Kidney epithelial cell (primary cell): Measurements from ENCODE around the gene MICAL3. TPM values are rescaled to one million over a fixed set of nuclear protein-coding genes. Genes with fewer than 3 reads are reported as not detected.
A peak's percentile ranks its signal among the peaks of the same experiment; 100 is the strongest.

Experiments
- DNase-seq: peaks from one replicate; pipeline ENCODE4 v3.0.0-alpha.2; 2010; ENCODE audit warnings: low read depth
- H3K27me3 ChIP-seq: 2 replicates; pipeline ENCODE4 v1.6.0; 2011; ENCODE audit warnings: low read length; ENCODE audit not compliant: control insufficient read depth, insufficient read depth
- H3K36me3 ChIP-seq: 2 replicates; pipeline ENCODE4 v1.5.1; 2011; ENCODE audit warnings: low read length; ENCODE audit not compliant: control insufficient read depth, insufficient read depth
- H3K4me3 ChIP-seq: 2 replicates; pipeline ENCODE4 v1.5.1; 2011; ENCODE audit warnings: low read depth, mild to moderate bottlenecking, control low read depth, low read length
- total RNA-seq: library from RNA; depleted of rRNA; stranded (reverse); fragments of >200 nt; gene quantifications from 2 replicates; pipeline ENCODE4 v1.2.3, GENCODE V29; 2015
- TF ChIP-seq, protein P1 (sequence below): IDR thresholded peaks from 2 replicates; pipeline ENCODE4 v1.5.1; 2011; ENCODE audit warnings: mild to moderate bottlenecking, moderate library complexity, low read length, control low read depth, inconsistent platforms; ENCODE audit not compliant: insufficient read depth, poor library complexity, severe bottlenecking

Gene MICAL3
- total RNA-seq, 1 donor from 2014 or later = 38.9 TPM

DNA sequence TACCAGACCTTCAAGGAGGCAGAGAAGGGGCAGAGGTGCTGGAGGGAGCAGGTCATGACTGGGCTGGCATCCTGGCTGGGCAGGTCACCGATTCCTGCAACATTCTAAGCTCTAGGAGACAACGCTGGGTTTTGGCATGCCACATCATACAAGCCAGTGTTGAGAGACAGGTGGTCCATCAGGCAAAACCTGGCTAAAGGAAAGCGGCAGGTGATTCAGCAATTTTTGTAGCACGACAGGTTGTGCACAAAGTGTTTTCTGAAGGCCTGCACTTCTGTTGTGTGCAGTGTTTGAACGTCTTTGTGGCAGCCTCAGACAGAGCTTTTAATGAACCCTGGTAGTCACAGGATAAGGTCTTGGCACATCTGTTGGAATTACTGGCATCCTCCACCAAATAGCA is 180.2 kb downstream of the MICAL3 start:
- DNase-seq = no peak
- TF ChIP-seq, protein P1, sequence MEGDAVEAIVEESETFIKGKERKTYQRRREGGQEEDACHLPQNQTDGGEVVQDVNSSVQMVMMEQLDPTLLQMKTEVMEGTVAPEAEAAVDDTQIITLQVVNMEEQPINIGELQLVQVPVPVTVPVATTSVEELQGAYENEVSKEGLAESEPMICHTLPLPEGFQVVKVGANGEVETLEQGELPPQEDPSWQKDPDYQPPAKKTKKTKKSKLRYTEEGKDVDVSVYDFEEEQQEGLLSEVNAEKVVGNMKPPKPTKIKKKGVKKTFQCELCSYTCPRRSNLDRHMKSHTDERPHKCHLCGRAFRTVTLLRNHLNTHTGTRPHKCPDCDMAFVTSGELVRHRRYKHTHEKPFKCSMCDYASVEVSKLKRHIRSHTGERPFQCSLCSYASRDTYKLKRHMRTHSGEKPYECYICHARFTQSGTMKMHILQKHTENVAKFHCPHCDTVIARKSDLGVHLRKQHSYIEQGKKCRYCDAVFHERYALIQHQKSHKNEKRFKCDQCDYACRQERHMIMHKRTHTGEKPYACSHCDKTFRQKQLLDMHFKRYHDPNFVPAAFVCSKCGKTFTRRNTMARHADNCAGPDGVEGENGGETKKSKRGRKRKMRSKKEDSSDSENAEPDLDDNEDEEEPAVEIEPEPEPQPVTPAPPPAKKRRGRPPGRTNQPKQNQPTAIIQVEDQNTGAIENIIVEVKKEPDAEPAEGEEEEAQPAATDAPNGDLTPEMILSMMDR = no peak
- Histone ChIP-seq H3K36me3 (peaks cover 2% of the 10 kb centered on the region), H3K4me3 (no peak overlapping the region), H3K27me3 (no peaks in the 10 kb centered on the region)

DNA sequence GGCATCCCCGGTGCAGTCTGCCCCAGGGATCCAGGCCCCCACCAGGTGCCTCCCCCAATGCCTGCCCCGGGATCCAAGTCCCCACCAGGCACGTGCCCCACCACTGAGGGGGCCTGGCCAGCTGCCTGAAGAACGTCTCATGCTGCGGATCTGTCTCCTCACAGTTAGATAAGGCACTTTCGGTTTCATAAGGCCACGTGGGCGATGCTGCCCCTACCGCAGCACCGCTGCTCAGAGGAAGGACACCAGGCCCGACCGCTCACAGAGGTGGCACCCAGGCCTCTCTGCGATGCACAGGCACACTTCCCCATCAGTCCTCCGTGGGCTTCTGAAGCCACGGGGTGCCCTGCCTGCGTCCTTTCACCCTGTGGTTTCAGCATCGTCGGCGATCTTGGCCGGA is 182.0 kb downstream of the MICAL3 start:
- no peak overlapping the region for H3K4me3 ChIP-seq
- TF ChIP-seq, protein P1 = no peak
- no peak for DNase-seq

DNA sequence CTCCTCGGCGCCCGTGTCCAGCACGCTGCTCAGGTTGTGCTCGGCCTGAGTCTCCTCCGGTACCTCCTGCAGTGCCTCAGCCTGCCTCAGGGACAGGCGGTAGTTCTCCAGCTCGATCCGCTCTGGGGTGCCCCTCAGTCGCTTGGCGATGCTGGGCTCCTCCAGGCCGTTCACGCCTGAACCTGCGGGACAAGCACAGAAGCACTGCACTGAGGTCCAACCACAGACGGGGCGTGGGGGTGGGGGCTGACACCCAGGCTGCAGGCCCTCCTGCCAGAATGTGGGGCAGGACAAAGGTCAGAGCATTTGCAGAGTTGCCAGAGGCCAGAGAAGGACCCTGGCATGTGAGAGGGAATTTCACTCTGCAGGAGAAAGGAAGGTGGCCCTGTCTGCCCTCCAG is 182.5 kb downstream of the MICAL3 start:
- H3K36me3 ChIP-seq = peaks cover 2% of the 10 kb centered on the region
- H3K4me3 ChIP-seq = no peak overlapping the region
- TF ChIP-seq, protein P1 = no peak
- DNase-seq = no peak
- H3K27me3 ChIP-seq = no peaks in the 10 kb centered on the region

More for the DNA sequence above, 182.0 kb downstream of the MICAL3 start:
- H3K27me3 ChIP-seq = no peaks in the 10 kb centered on the region
- H3K36me3 ChIP-seq = peaks cover 2% of the 10 kb centered on the region

DNA sequence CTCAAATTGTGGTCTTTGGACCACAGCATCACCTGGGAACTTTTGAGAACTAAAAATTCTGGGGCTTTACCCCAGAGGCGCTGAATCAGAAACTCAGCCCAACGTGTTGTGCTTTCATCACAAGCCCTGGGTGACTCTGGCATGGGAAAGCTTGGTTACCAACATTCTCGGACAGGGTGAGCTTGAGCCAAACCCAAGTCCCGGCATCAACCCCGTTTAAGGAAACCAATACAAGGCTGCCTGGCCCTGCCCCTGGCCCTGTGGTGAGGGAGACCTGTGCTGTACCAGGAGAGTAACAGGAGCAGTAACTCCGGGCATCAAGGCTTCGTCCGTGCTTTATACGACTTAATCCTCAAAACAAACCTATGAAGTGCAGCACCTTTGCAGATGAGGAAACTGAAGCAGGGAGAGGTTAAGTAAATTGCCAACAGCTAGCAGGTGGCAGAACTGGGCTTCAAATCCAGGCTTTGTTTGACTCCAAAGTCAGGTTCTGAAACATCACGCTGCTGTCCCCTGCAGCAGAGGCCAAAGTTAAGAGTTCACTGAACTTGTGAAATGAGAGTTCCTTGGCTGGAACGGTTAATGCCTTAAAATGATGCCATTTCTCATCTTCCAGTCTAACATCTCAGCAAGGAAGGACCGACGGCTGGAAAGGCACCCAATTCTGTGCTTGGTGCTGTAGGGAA is 186.0 kb downstream of the MICAL3 start:
- TF ChIP-seq, protein P1 = no peak
- DNase-seq = no peak
- H3K4me3 ChIP-seq = no peak overlapping the region
- peaks cover 2% of the 10 kb centered on the region for H3K36me3 ChIP-seq
- no peaks in the 10 kb centered on the region for H3K27me3 ChIP-seq

DNA sequence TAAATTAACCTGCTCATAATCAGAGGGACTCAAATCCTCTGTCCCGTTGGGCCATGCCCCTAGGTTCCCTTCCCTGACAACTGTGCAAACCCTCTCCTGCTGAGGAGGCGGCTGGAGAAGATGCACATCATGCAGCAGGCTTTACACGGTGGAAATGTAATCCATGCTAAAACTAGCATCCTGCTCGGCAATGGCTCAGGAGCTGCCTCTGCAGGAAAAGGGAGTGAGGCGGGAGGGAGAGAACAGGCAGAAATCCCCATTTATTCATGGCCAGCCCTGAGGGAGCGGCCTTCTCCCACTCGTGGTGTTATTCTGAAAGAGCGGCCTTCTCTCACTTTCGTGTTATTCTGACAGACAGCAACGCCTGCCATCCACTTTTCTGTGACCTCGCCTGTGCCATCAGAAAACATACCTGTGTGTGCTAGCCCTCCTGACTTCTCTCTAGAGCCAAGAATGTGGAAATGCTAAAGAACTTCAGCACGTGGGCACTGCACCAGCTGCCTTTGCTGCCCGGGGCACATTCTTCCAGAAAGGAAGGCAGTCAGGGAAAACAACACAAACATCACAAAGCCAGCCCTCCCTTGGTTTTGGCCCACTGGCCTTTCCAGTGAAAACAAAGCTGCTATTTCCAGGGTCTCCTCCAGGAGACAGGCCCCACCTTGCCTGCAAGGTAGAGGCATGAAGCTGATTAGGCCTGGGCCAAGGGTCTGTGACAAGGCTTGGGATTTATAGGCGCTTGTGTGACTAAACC is 187.2 kb downstream of the MICAL3 start:
- no peak for DNase-seq
- TF ChIP-seq, protein P1 = peak; percentile 32
- Histone ChIP-seq H3K36me3 (peaks cover 2% of the 10 kb centered on the region), H3K27me3 (no peaks in the 10 kb centered on the region), H3K4me3 (no peak overlapping the region)
